ENCODE data around the gene TBX20.

GRCh38 chr7:35268953-35269352 lies 15.1 kb upstream of the TBX20 start:
- TF ChIP-seq EZH2 (IDR thresholded peaks at IDR 0.05; ENCODE audit: insufficient read depth, low read length), result no peak
- no peak for TF ChIP-seq CTCF (IDR thresholded peaks at IDR 0.05; ENCODE audit: insufficient read depth, low read depth, low read length)

Measured in astrocyte (in vitro differentiated cells and primary cell).